Fibroblast of lung (primary cell): Measurements from ENCODE around the gene ADI1.

Source experiments
- EZH2 ChIP-seq: IDR thresholded peaks from 2 replicates; pipeline ENCODE4 v1.5.1; 2012; ENCODE audit warnings: low read length, control low read depth, mild to moderate bottlenecking; ENCODE audit errors: missing control alignments
- TF ChIP-seq, protein P1 (sequence below), 2 donors: IDR thresholded peaks in 1 of 2; conservative IDR thresholded peaks in 1 of 2; 1 replicate in 1 of 2; 2 replicates in 1 of 2; pipeline ENCODE4 v1.5.1; 2011 to 2012; ENCODE audit warnings: low read length in 2 of 2, control low read depth in 1 of 2, inconsistent platforms in 1 of 2, low read depth in 1 of 2, mild to moderate bottlenecking in 1 of 2

DNA sequence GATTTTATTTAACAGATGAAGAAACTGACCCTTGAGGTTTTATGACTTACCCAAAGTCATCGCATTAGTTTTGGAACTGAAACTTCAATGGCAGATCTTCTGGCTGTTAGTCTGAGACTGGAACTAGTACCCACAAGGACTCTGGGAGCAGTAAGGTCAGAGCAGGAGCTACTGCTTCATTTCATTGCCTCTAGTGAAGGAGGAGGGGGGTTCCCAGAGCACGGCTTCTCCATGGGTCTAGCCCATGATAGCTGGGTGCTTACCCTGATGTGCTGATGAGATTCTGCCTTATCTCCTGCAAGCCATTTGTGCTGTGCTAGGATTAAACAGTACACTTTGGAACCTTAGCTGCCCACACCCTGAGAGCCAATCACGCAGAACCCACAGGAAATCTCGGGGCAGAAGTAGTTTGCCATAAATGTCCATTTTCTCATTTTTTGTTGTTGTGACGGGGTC, 44.2 kb upstream of the ADI1 start:
- TF ChIP-seq EZH2: no peak
- TF ChIP-seq, protein P1, sequence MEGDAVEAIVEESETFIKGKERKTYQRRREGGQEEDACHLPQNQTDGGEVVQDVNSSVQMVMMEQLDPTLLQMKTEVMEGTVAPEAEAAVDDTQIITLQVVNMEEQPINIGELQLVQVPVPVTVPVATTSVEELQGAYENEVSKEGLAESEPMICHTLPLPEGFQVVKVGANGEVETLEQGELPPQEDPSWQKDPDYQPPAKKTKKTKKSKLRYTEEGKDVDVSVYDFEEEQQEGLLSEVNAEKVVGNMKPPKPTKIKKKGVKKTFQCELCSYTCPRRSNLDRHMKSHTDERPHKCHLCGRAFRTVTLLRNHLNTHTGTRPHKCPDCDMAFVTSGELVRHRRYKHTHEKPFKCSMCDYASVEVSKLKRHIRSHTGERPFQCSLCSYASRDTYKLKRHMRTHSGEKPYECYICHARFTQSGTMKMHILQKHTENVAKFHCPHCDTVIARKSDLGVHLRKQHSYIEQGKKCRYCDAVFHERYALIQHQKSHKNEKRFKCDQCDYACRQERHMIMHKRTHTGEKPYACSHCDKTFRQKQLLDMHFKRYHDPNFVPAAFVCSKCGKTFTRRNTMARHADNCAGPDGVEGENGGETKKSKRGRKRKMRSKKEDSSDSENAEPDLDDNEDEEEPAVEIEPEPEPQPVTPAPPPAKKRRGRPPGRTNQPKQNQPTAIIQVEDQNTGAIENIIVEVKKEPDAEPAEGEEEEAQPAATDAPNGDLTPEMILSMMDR (conservative IDR thresholded peaks at IDR 0.05 in 1 of 2, IDR thresholded peaks at IDR 0.05 in 1 of 2; ENCODE audit: low read depth in 1 of 2, low read length in 2 of 2): no peak
